SIG-M5 treated with dmso at 0.1 percent for 504 hours (cell line): Measurements from ENCODE around the gene LILRA5.
"Not testable (repeated sequence)": the region's sequence is repeated elsewhere in the genome, so short reads cannot be mapped to it uniquely, and the experiment has no call there.

ENCODE experiments used
- DNase-seq: peaks from one replicate; lab custom pipeline; 2025; ENCODE audit not compliant: unreplicated experiment; lab: John Stamatoyannopoulos, UW

The LILRA5 gene

GRCh38 chr19:54278056-54278455 lies 34.9 kb downstream of the LILRA5 start:
- DNase-seq, result not testable (repeated sequence)

GRCh38 chr19:54277111-54277615 lies 35.8 kb downstream of the LILRA5 start:
- not testable (repeated sequence) for DNase-seq

- no peak for DNase-seq
Observed at GRCh38 chr19:54275951-54276350, 37.0 kb downstream of the LILRA5 start.

GRCh38 chr19:54274516-54274915 lies 38.5 kb downstream of the LILRA5 start:
- not testable (repeated sequence) for DNase-seq

GRCh38 chr19:54273821-54274220 lies 39.1 kb downstream of the LILRA5 start:
- no peak for DNase-seq

- not testable (repeated sequence) for DNase-seq
Observed at GRCh38 chr19:54272181-54272580, 40.8 kb downstream of the LILRA5 start.

- DNase-seq, result not testable (repeated sequence)
Observed at GRCh38 chr19:54271587-54271986, 41.4 kb downstream of the LILRA5 start.

- DNase-seq, result peak; percentile 17
Observed at GRCh38 chr19:54271106-54271505, 41.9 kb downstream of the LILRA5 start.

- DNase-seq, result no peak
Observed at GRCh38 chr19:54268936-54269335, 44.0 kb downstream of the LILRA5 start.

- peak; percentile 36 for DNase-seq
Observed at GRCh38 chr19:54266133-54266532, 46.8 kb downstream of the LILRA5 start.

- DNase-seq, result no peak
Observed at GRCh38 chr19:54262470-54262869, 50.5 kb downstream of the LILRA5 start.

- no peak for DNase-seq
Observed at GRCh38 chr19:54262066-54262465, 50.9 kb downstream of the LILRA5 start.

- no peak for DNase-seq
Observed at GRCh38 chr19:54257116-54257480, 55.9 kb downstream of the LILRA5 start, which contains the start of gene LILRB5. Gene LILRB5 (minus strand): TSS chr19:54257273. CDS start chr19:54257193, 80 bp downstream.
